Activated CD4-positive, alpha-beta T cell treated with anti-CD3 and anti-CD28 coated beads, Interleukin-2, amount 10 ng/mL, durations not matched to agents 7 days and 5 days (primary cell): ENCODE measurements around the gene RNF39. TPM values are rescaled to one million over a fixed set of nuclear protein-coding genes. Genes with fewer than 3 reads are reported as not detected.
"Not testable (repeated sequence)": the region's sequence is repeated elsewhere in the genome, so short reads cannot be mapped to it uniquely, and the experiment has no call there.

Experiments
- CTCF ChIA-PET: fragments of 350-600 bp; sonication (Branson Sonifier 250); formaldehyde crosslinking; loops from one replicate; lab custom pipeline; 2021; ENCODE audit warnings: antibody characterized with exemption; lab: Charles Lee
- POLR2A ChIA-PET: fragments of 350-600 bp; sonication (Branson Sonifier 250); formaldehyde crosslinking; loops from one replicate; lab custom pipeline; 2021; ENCODE audit warnings: antibody characterized with exemption; lab: Charles Lee
- DNase-seq: peaks from one replicate; pipeline ENCODE4 v3.0.0-alpha.2; 2020
- H3K27ac Mint-ChIP-seq: one replicate; pipeline ENCODE4 v1.8.0; 2021; ENCODE audit warnings: mild to moderate bottlenecking, moderate library complexity, mixed read lengths
- H3K27me3 Mint-ChIP-seq: one replicate; pipeline ENCODE4 v1.8.0; 2021; ENCODE audit warnings: mixed read lengths
- H3K36me3 Mint-ChIP-seq: one replicate; pipeline ENCODE4 v1.8.0; 2021; ENCODE audit warnings: low read depth, mixed read lengths
- H3K4me1 Mint-ChIP-seq: one replicate; pipeline ENCODE4 v1.8.0; 2021; ENCODE audit warnings: mixed read lengths
- H3K4me3 Mint-ChIP-seq: one replicate; pipeline ENCODE4 v1.8.0; 2021; ENCODE audit warnings: mild to moderate bottlenecking, moderate library complexity, mixed read lengths
- H3K9me3 Mint-ChIP-seq: one replicate; pipeline ENCODE4 v1.8.0; 2021; ENCODE audit warnings: mixed read lengths
- total RNA-seq, 2 experiments: library from RNA; stranded (reverse); gene quantifications; one replicate each; pipeline ENCODE4 v1.2.3, GENCODE V29; 2021

RNF39 gene, protein sequence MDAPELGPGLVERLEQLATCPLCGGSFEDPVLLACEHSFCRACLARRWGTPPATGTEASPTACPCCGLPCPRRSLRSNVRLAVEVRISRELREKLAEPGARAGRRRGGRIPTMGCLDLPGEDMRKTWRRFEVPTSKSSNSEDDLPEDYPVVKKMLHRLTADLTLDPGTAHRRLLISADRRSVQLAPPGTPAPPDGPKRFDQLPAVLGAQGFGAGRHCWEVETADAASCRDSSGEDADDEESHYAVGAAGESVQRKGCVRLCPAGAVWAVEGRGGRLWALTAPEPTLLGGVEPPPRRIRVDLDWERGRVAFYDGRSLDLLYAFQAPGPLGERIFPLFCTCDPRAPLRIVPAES
- not detected for total RNA-seq

GRCh38 chr6:30075094-30075789, at the start of gene RNF39:
RNF39 (minus strand) TSS chr6:30075769; CDS start chr6:30075585, 184 bp downstream.
- peak within 1 kb of the TSS; percentile 18 for H3K4me3 Mint-ChIP-seq
- H3K36me3 Mint-ChIP-seq: peaks cover 18% of the 10 kb centered on the region
- no peak for DNase-seq
- POLR2A ChIA-PET: no interaction called here
- peaks cover 50% of the 10 kb centered on the region for H3K4me1 Mint-ChIP-seq
- no peaks in the 10 kb centered on the region for H3K9me3 Mint-ChIP-seq
- CTCF ChIA-PET: interaction anchor here (0.5 to 1.7 kb wide), 4 partner anchors 9 to 1324 kb away, joined by 3 to 5 read pairs (median 4); partner anchors contain the start of gene PPP1R11
- H3K27me3 Mint-ChIP-seq: peaks cover 80% of the 10 kb centered on the region
- H3K27ac Mint-ChIP-seq: peak within 1 kb of the TSS; percentile 15

DNA sequence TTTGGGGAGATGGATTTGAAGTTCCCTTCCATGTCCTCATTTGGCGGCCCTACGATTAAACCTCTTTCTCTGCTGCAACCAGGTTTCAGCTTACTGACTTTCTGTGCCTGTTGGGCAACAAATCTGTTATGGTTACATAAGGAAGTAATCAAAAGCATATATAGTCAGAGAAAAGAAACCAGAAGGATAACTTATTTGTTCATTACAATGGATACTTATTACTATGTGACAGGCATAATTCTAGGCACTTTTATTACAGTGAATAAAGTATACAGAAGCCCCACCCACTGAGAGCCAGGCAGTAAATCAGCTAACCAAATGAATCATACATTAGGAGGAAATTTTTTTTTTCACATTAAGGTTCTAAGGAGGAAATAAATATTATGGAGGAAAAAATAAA, 46.9 kb upstream of the RNF39 start:
- DNase-seq: no peak
- H3K27ac Mint-ChIP-seq: no peak overlapping the region
- peaks cover 51% of the 10 kb centered on the region for H3K27me3 Mint-ChIP-seq
- no peaks in the 10 kb centered on the region for H3K4me1 Mint-ChIP-seq
- CTCF ChIA-PET: interaction anchor here (1.3 to 2.1 kb wide), 3 partner anchors 8 to 30 kb away, joined by 3 to 6 read pairs (median 4); no protein-coding TSS in a partner anchor
- H3K36me3 Mint-ChIP-seq: no peaks in the 10 kb centered on the region
- POLR2A ChIA-PET: no interaction called here
- H3K4me3 Mint-ChIP-seq: no peak overlapping the region
- no peaks in the 10 kb centered on the region for H3K9me3 Mint-ChIP-seq

DNA sequence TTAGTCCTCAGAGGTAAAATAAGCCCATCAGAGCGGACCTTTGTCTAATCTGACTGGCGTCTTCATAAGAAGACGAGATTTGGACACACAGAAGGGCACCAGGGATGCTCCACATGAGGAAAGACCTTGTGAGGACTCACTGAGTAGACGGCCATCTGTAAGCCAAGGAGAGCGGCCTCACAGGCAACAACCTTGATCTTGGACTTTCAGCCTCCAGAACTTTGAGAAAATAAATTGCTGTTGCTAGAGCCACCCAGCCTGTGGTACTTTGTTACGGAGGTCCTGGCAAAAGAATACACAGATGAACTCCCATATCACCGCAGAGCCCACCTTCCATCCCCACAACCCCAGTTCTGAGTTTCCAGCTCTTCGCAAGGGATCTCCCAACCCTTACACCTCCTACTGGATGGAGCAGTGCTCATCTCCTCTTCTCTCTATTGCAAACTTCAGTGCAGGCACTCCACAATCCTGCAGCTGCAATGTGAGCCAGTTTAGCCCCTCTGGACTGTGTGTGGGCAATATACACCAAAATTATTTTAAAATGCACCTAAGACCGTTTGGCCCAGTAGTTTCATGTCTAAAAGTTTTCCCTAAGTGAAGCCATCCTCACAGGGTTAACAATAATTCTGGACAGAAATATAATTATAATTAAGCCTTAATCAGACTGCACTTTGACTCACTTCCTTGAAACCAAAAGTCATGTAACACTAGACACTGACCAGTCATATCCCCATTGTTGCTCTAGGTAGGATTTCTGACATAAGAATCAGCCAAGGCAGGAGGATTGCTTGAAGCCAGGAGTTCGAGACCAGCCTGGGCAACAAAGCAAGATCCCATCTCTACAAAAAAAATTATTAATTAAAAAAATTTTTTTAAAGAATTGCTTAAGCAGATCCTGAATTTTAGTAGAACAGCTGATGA, 46.1 kb upstream of the RNF39 start:
- Mint-ChIP-seq H3K27me3 (peaks cover 42% of the 10 kb centered on the region), H3K27ac (no peak overlapping the region), H3K4me1 (no peaks in the 10 kb centered on the region), H3K9me3 (no peaks in the 10 kb centered on the region), H3K4me3 (no peak overlapping the region), H3K36me3 (no peaks in the 10 kb centered on the region)
- ChIA-PET POLR2A (no interaction called here), CTCF (interaction anchor here (1.3 to 2.1 kb wide), 3 partner anchors 9 to 31 kb away, joined by 3 to 6 read pairs (median 4); no protein-coding TSS in a partner anchor)
- no peak for DNase-seq

GRCh38 chr6:30118691-30119090, 43.1 kb upstream of the RNF39 start:
- H3K4me3 Mint-ChIP-seq, DNase-seq, H3K27ac Mint-ChIP-seq, H3K36me3 Mint-ChIP-seq, H3K9me3 Mint-ChIP-seq, H3K4me1 Mint-ChIP-seq, POLR2A ChIA-PET: not testable (repeated sequence)
- CTCF ChIA-PET: interaction anchor here (1.3 kb wide), 1 partner anchor 12 kb away, joined by 3 read pairs; no protein-coding TSS in a partner anchor
- H3K27me3 Mint-ChIP-seq: peaks cover 39% of the 10 kb centered on the region

DNA sequence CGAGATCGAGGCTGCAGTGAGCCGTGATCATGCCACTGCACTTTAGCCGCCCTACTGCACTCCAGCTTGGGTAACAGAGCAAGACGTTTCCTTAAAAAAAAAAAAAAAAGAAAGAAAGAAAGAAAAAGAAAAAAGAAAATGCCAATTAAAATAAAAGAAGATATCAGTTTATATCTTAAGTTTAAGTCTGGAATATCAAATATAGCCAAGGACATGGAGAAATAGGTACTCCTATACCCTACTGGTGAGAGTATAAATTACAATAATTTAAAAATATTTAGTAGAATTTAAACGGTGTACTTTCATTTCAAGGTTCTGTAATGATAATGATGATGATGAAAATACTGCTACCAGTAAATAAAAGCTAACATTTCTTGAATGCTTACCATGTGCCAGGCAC, 41.2 kb upstream of the RNF39 start:
- ChIA-PET CTCF (interaction anchor here (1.1 kb wide), 1 partner anchor 14 kb away, joined by 3 read pairs; no protein-coding TSS in a partner anchor), POLR2A (no interaction called here)
- no peak for DNase-seq
- Mint-ChIP-seq H3K27me3 (peaks cover 49% of the 10 kb centered on the region), H3K4me1 (peaks cover 4% of the 10 kb centered on the region), H3K27ac (no peak overlapping the region), H3K4me3 (no peak overlapping the region), H3K36me3 (no peaks in the 10 kb centered on the region), H3K9me3 (no peaks in the 10 kb centered on the region)

- POLR2A ChIA-PET: no interaction called here
- no peak overlapping the region for H3K4me3 Mint-ChIP-seq
- DNase-seq: no peak
- CTCF ChIA-PET: interaction anchor here (1.9 to 2.3 kb wide), 2 partner anchors 11 to 17 kb away, joined by 4 to 10 read pairs; no protein-coding TSS in a partner anchor
- no peak overlapping the region for H3K27ac Mint-ChIP-seq
- peaks cover 54% of the 10 kb centered on the region for H3K27me3 Mint-ChIP-seq
- no peaks in the 10 kb centered on the region for H3K9me3 Mint-ChIP-seq
- H3K36me3 Mint-ChIP-seq: no peaks in the 10 kb centered on the region
- peaks cover 4% of the 10 kb centered on the region for H3K4me1 Mint-ChIP-seq
These were observed 38.3 kb upstream of the RNF39 start for GRCh38 chr6:30113841-30114240.

GRCh38 chr6:30113003-30113759, 37.6 kb upstream of the RNF39 start, which contains the start of gene TRIM31:
TRIM31 (minus strand) TSS chr6:30113090; CDS start chr6:30112805, 285 bp downstream.
- no peak for DNase-seq
- ChIA-PET POLR2A (no interaction called here), CTCF (interaction anchor here (1.6 to 2.3 kb wide), 2 partner anchors 10 to 18 kb away, joined by 8 to 10 read pairs; no protein-coding TSS in a partner anchor)
- Mint-ChIP-seq H3K9me3 (no peaks in the 10 kb centered on the region), H3K36me3 (no peaks in the 10 kb centered on the region), H3K4me1 (peaks cover 4% of the 10 kb centered on the region), H3K27ac (no peak within 1 kb of the TSS), H3K27me3 (peaks cover 54% of the 10 kb centered on the region), H3K4me3 (no peak within 1 kb of the TSS)

DNA sequence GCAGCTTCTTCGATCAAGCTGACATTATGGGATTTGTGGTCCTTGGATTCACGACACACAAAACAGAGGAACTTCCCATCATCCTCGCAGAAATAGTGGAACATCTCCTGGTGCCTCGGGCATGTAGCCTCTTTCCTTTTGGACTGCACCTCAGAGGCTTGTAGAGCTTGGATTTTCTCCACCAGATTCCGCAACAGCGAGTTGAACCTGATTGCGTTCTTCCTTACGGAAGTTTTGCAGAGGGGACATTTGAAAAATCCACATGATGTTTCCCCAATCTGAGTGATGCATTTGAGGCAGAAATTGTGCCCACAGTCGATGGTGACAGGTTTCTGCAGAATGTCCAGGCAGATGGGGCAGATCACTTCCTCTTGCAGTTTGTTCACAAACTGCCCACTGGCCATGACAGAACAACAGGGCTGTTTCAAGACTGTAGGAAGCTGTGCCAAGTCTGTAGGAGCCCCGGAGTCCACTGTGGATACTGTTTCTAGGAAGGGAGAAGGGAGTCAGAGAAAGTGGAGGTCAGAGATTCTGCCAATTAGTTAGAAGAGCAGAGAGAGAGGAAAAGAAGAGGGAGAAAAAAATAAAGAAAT, 36.9 kb upstream of the RNF39 start:
- peaks cover 57% of the 10 kb centered on the region for H3K27me3 Mint-ChIP-seq
- ChIA-PET CTCF (interaction anchor here (1.6 to 2.3 kb wide), 2 partner anchors 9 to 18 kb away, joined by 8 to 10 read pairs; no protein-coding TSS in a partner anchor), POLR2A (no interaction called here)
- no peak overlapping the region for H3K27ac Mint-ChIP-seq
- no peak overlapping the region for H3K4me3 Mint-ChIP-seq
- no peaks in the 10 kb centered on the region for H3K36me3 Mint-ChIP-seq
- peaks cover 6% of the 10 kb centered on the region for H3K4me1 Mint-ChIP-seq
- no peaks in the 10 kb centered on the region for H3K9me3 Mint-ChIP-seq
- DNase-seq: no peak

DNA sequence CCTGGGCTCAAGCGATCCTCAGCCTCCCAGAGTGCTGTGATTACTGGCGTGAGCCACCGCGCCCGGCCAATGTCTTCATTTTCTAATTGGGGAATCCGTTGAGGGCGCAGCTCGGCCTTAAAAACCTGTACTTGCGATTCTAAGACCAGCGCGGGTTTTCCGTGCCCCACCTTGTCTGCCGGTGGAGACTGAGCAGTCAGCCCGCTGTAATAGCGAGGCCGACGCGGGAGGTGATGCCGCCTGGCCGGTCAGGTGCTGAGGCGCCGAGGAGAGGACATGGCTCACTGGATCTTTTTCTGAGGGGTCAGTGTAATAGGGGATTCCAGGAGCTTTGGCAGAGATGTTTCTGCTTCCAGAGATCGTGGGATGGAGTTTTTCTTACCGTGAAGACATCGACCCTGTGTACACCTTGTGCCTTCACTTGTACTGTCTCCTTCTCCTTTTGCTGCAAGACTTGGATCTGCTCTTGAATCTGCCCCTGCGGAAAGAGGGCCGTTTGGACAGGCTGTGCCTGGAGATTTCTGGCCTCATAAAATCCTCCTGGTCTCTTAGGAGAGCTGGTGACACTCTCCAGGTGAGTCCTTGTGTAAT, 35.8 kb upstream of the RNF39 start:
- H3K27me3 Mint-ChIP-seq: peaks cover 63% of the 10 kb centered on the region
- H3K4me1 Mint-ChIP-seq: peaks cover 6% of the 10 kb centered on the region
- no peak for DNase-seq
- ChIA-PET CTCF (interaction anchor here (1.2 to 2.3 kb wide), 4 partner anchors 8 to 20 kb away, joined by 5 to 10 read pairs (median 6); no protein-coding TSS in a partner anchor), POLR2A (no interaction called here)
- no peaks in the 10 kb centered on the region for H3K36me3 Mint-ChIP-seq
- no peak overlapping the region for H3K27ac Mint-ChIP-seq
- H3K9me3 Mint-ChIP-seq: no peaks in the 10 kb centered on the region
- H3K4me3 Mint-ChIP-seq: no peak overlapping the region

GRCh38 chr6:30104661-30105060, 29.1 kb upstream of the RNF39 start:
- Mint-ChIP-seq H3K27me3 (peaks cover 60% of the 10 kb centered on the region), H3K36me3 (no peaks in the 10 kb centered on the region), H3K4me1 (peaks cover 37% of the 10 kb centered on the region), H3K9me3 (no peaks in the 10 kb centered on the region), H3K27ac (no peak overlapping the region), H3K4me3 (no peak overlapping the region)
- no peak for DNase-seq
- CTCF ChIA-PET: interaction anchor here (0.6 to 5.0 kb wide), 6 partner anchors 10 to 39 kb away, joined by 3 to 56 read pairs (median 7); partner anchors contain the start of gene TRIM40
- POLR2A ChIA-PET: no interaction called here

DNA sequence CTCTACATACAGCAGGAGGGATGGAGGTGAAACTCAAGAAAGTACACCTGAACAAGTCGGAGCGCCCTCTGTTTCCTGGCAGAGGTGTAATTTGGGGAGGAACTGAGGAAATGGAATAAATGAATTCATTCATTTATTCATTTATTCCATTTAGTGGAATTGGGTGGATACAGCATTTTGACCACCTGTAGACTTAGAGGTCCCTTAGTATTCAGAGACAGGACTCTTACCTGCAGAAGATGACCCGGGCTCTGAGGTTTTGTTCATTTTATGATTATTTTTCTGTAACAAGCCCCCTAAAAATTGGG, 28.3 kb upstream of the RNF39 start:
- no peak for DNase-seq
- no peaks in the 10 kb centered on the region for H3K36me3 Mint-ChIP-seq
- ChIA-PET CTCF (interaction anchor here (0.6 to 5.0 kb wide), 19 partner anchors 9 to 110 kb away, joined by 3 to 56 read pairs (median 5); partner anchors contain the start of genes POLR1H, TRIM31 and TRIM40), POLR2A (no interaction called here)
- no peak overlapping the region for H3K27ac Mint-ChIP-seq
- peaks cover 64% of the 10 kb centered on the region for H3K27me3 Mint-ChIP-seq
- peak overlapping the region; percentile 77 for H3K4me3 Mint-ChIP-seq
- no peaks in the 10 kb centered on the region for H3K9me3 Mint-ChIP-seq
- peaks cover 37% of the 10 kb centered on the region for H3K4me1 Mint-ChIP-seq
